Cardiac muscle cell (in vitro differentiated cells and primary cell): ENCODE measurements around the gene CDKL1. TPM values are rescaled to one million over a fixed set of nuclear protein-coding genes. Genes with fewer than 3 reads are reported as not detected.

ENCODE experiments used
- DNase-seq, 2 donors: peaks; one replicate each; pipeline versions ENCODE4 v3.0.0 to v3.0.0-alpha.2; 2010 to 2017; ENCODE audit warnings: low read depth in 1 of 2, low spot score in 1 of 2
- H3K27ac ChIP-seq: fragments of 200-600 bp; sonication (generic); 2 replicates; pipeline ENCODE4 v1.5.1; 2016
- H3K27me3 ChIP-seq: fragments of 200-600 bp; sonication (generic); 2 replicates; pipeline ENCODE4 v1.6.0; 2016; ENCODE audit warnings: control low read depth
- H3K36me3 ChIP-seq: fragments of 200-600 bp; sonication (generic); 2 replicates; pipeline ENCODE4 v1.5.1; 2016; ENCODE audit warnings: control low read depth
- H3K4me1 ChIP-seq: fragments of 200-600 bp; sonication (generic); 2 replicates; pipeline ENCODE4 v1.8.1; 2017; ENCODE audit warnings: low read depth, mild to moderate bottlenecking, mixed run types
- H3K4me3 ChIP-seq: fragments of 200-600 bp; sonication (generic); 2 replicates; pipeline ENCODE4 v1.5.1; 2016; ENCODE audit warnings: mild to moderate bottlenecking
- H3K9me3 ChIP-seq: fragments of 200-600 bp; sonication (generic); 2 replicates; pipeline ENCODE4 v1.5.1; 2017; ENCODE audit warnings: low read depth, mild to moderate bottlenecking, control low read depth
- CTCF ChIP-seq: IDR thresholded peaks from 2 replicates; pipeline ENCODE4 v1.5.1; 2012; ENCODE audit warnings: low read depth, mild to moderate bottlenecking, low read length
- polyA plus RNA-seq: library from polyadenylated mRNA; unstranded; fragments of >200 nt; fragmentation: Nextera tagmentation; extraction: Ambion mirVana; gene quantifications from 2 replicates; pipeline ENCODE4 v1.2.1, GENCODE V29; 2016
- total RNA-seq: library from RNA; depleted of rRNA; stranded (reverse); fragments of >200 nt; gene quantifications from 2 replicates; pipeline ENCODE4 v1.2.3, GENCODE V29; 2016

CDKL1 gene
- total and polyA plus RNA-seq, 2 experiments from 2014 or later, result 0.17 to 1.0 TPM

DNA sequence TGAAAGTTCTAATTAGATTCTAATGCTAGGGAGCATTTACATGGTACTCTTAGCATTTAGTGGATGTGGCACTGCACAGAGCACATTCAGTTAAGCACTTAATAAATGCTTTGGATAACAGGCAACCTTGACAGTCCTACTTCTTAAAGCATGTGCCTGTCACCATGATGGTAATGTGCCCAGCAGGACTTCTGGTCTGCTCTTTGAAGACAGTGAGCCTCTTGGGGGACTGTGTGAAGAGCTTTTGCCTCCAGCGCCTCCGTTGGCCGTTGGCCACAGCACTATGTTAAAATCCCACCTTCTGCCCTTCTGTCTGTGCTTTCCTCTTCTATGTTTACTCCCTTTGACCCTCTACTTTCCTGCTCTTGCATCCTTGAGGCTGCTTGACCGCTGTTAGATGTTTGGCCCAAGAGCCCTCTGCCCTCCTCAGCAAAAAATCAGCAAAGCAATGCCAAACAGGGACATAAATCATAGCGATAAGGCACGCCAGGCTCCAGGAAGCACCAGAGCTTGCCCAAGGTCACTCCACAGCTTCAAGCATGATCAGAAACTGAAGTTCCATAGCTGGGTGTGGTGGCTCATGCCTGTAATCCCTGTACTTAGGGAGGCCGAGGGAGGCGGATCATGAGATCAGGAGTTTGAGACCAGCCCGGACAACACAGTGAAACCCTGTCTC lies 8.3 kb downstream of the CDKL1 start:
- no peak for DNase-seq
- Histone ChIP-seq H3K27me3 (no peaks in the 10 kb centered on the region), H3K27ac (no peak overlapping the region), H3K36me3 (no peaks in the 10 kb centered on the region), H3K9me3 (no peaks in the 10 kb centered on the region), H3K4me3 (no peak overlapping the region), H3K4me1 (peaks cover 6% of the 10 kb centered on the region)
- no peak for TF ChIP-seq CTCF

DNA sequence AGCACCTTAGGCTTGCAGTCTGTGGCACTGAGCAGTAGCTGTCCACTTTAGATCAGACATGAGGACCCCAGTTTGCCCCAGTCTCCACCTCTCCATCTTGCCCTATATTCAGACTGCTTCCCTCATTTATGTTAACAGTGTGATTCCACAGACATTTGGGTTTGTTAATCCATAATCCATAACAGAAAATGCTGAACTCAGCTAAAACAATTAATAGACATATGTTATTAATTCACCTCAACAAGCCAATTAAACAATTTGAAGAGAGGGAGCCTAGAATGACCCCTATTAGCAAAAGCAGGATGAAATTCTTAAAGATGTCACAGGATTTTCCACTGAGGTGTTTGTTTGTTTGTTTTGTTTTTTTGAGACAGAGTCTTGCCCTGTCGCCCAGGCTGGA lies 9.1 kb downstream of the CDKL1 start:
- Histone ChIP-seq H3K9me3 (no peaks in the 10 kb centered on the region), H3K27ac (no peak overlapping the region), H3K27me3 (no peaks in the 10 kb centered on the region), H3K4me1 (peaks cover 7% of the 10 kb centered on the region), H3K36me3 (no peaks in the 10 kb centered on the region), H3K4me3 (no peak overlapping the region)
- no peak for DNase-seq
- no peak for TF ChIP-seq CTCF

DNA sequence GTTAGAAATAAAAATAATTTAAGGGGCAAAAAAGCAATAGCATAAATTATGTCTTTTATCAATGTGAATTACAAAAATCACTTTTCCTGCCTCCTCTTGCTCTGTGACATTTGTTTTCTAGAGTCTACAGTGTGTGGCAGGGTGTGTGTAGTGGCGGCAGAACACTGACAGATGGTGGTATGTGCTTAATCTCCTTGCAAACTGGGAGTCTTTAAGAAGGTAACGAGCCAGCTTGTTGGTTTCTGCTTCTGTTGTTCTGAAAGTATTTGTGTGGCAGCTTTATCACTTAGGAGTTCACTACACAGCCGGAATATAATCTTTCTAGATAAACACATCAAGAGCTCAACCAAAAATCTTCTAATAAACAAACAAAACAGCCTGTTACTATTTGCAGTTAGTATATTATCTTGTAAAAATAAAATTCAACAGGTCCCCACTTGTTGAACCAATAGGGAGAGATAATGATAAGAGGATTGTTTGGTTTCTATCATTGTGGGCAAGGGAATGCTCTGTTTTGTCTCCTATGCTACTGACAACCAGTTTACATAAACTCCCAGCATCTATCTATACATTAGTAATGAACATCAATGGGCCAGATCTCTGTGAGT lies 13.0 kb downstream of the CDKL1 start:
- H3K9me3 ChIP-seq, result no peaks in the 10 kb centered on the region
- H3K4me3 ChIP-seq, result no peak overlapping the region
- DNase-seq, result peak; percentile 22 to 35
- peaks cover 3% of the 10 kb centered on the region for H3K27me3 ChIP-seq
- no peak overlapping the region for H3K27ac ChIP-seq
- H3K4me1 ChIP-seq, result peaks cover 7% of the 10 kb centered on the region
- no peak for TF ChIP-seq CTCF
- H3K36me3 ChIP-seq, result no peaks in the 10 kb centered on the region

DNA sequence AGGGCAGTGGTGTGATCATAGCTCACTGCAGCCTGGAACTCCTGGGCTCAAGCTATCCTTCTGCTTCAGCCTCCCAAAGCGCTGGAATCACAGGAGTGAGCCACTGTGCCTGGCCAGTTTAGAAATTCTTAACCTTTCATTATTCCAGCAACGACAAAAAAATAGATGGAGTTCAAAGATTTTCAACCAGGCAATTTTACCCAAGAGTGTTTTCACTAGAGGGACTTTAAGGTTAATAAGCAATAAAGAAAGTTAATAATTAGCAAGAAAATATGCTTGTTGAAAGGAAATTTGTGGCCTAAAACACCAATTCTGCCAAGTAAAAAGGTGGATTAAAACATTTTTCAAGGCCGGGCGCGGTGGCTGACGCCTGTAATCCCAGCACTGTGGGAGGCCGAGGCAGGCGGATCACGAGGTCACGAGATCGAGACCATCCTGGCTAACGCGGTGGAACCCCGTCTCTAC lies 14.8 kb downstream of the CDKL1 start:
- H3K9me3 ChIP-seq, result no peaks in the 10 kb centered on the region
- no peak overlapping the region for H3K4me3 ChIP-seq
- no peak for TF ChIP-seq CTCF
- H3K27me3 ChIP-seq, result peaks cover 3% of the 10 kb centered on the region
- peaks cover 7% of the 10 kb centered on the region for H3K4me1 ChIP-seq
- DNase-seq, result no peak
- no peak overlapping the region for H3K27ac ChIP-seq
- H3K36me3 ChIP-seq, result no peaks in the 10 kb centered on the region

DNA sequence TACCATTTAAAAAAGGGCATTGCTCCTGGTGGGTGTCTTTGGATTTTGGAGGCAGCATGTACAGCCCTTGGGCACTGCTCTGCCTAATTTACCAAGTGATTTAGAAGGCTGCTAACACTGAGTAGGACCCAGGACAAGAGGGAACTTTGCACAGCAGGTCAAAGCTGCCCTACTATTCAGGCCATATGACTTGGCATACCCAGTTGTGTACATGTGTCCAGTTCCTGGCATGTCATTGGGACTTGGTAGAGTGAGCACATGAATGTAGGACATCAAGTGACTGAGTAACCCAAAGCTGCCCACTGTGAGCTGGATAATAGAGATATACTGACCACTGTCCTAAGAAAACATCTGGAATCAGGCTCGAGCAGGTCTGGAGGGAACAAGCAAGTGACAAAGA lies 15.7 kb downstream of the CDKL1 start:
- Histone ChIP-seq H3K27me3 (peaks cover 3% of the 10 kb centered on the region), H3K4me1 (peaks cover 7% of the 10 kb centered on the region), H3K9me3 (no peaks in the 10 kb centered on the region), H3K4me3 (no peak overlapping the region), H3K36me3 (no peaks in the 10 kb centered on the region), H3K27ac (no peak overlapping the region)
- DNase-seq, result no peak
- no peak for TF ChIP-seq CTCF
